Adipocyte (in vitro differentiated cells): ENCODE data around the gene RUNX1.

Source experiments
- DNase-seq: peaks from one replicate; pipeline ENCODE4 v3.0.0-alpha.2; 2015; ENCODE audit warnings: low read depth
- H3K27me3 ChIP-seq: replicated peaks from 2 replicates; pipeline ENCODE4 v1.7.0; 2013; ENCODE audit warnings: mild to moderate bottlenecking, low read length, moderate library complexity; ENCODE audit not compliant: control insufficient read depth, insufficient read depth
- H3K36me3 ChIP-seq: 2 replicates; pipeline ENCODE4 v1.7.0; 2013; ENCODE audit warnings: low read length, mild to moderate bottlenecking, moderate library complexity; ENCODE audit not compliant: control insufficient read depth, insufficient read depth, severe bottlenecking
- H3K4me1 ChIP-seq: 2 replicates; pipeline ENCODE4 v1.7.0; 2013; ENCODE audit warnings: mild to moderate bottlenecking, low read length, moderate library complexity; ENCODE audit not compliant: control insufficient read depth, insufficient read depth
- H3K4me3 ChIP-seq: 2 replicates; pipeline ENCODE4 v1.7.0; 2013; ENCODE audit warnings: mild to moderate bottlenecking, low read length, moderate library complexity
- H3K9ac ChIP-seq: 2 replicates; pipeline ENCODE4 v1.7.0; 2013; ENCODE audit warnings: mild to moderate bottlenecking, low read length, moderate library complexity
- H3K9me3 ChIP-seq: 2 replicates; pipeline ENCODE4 v1.7.0; 2013; ENCODE audit warnings: mild to moderate bottlenecking, low read length, moderate library complexity; ENCODE audit not compliant: control insufficient read depth

Gene RUNX1

DNA sequence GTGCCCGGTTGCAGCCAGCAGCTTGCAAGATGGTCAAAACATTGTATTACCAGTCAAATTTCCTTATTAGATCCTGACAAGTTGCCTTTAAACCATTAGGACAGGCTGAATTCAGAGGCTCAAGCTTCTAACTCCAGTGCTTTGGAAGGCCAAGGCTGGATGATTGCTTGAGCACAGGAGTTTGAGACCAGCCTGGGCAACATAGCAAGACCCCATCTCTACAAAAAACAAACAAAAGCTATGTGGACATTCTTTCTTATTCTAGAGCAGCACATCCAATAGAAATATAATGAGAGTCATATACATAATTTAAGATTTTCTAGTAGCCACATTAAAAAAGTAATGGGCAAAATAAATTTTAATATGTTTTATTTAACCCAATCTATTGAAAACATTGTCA lies 149.3 kb downstream of the RUNX1 start:
- H3K9ac ChIP-seq, result no peak overlapping the region
- DNase-seq, result no peak
- H3K9me3 ChIP-seq, result peaks cover 12% of the 10 kb centered on the region
- no peaks in the 10 kb centered on the region for H3K36me3 ChIP-seq
- no peaks in the 10 kb centered on the region for H3K27me3 ChIP-seq
- no peak overlapping the region for H3K4me3 ChIP-seq
- H3K4me1 ChIP-seq, result no peaks in the 10 kb centered on the region

DNA sequence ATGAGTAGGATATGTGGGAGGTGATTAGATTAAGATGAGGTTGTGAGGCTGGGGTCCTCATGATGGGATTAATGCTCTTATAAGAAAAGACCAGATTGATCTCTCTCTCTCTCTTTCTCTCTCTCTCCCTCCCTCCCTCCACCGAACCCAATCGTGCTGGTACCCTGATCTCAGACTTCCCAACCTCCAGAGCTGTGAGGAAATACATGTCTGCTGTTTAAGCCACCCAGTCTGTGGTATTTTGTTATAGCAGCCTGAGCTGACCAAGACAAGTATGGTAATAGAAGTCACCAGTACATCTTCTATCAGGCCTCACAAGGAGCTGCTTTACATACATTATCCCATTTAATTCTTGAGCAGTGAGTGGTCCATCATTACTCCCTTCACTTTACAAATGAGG lies 149.8 kb downstream of the RUNX1 start:
- Histone ChIP-seq H3K9me3 (peaks cover 12% of the 10 kb centered on the region), H3K27me3 (no peaks in the 10 kb centered on the region), H3K4me3 (no peak overlapping the region), H3K9ac (no peak overlapping the region), H3K36me3 (no peaks in the 10 kb centered on the region), H3K4me1 (no peaks in the 10 kb centered on the region)
- no peak for DNase-seq

DNA sequence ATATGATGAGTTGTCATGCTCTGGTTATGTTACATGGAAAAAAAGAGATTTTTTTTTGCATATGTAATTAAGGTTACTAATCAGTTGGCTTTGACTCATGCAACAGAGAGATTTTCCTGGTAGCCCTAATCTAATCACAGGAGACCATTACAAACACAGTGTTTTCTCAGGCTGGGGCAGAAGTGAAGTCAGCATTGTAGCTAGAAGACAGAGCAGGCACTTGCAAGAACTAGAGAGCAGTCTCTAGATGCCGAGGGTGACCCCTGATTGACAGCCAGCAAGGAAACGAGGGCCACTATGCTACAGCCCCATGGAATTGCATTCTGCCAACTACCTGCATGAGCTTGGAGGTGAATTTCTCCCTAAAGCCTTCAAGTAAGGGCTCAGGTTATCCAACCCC lies 151.3 kb downstream of the RUNX1 start:
- H3K4me1 ChIP-seq, result no peaks in the 10 kb centered on the region
- H3K27me3 ChIP-seq, result no peaks in the 10 kb centered on the region
- H3K9me3 ChIP-seq, result peaks cover 12% of the 10 kb centered on the region
- no peak overlapping the region for H3K4me3 ChIP-seq
- DNase-seq, result no peak
- H3K36me3 ChIP-seq, result no peaks in the 10 kb centered on the region
- no peak overlapping the region for H3K9ac ChIP-seq

DNA sequence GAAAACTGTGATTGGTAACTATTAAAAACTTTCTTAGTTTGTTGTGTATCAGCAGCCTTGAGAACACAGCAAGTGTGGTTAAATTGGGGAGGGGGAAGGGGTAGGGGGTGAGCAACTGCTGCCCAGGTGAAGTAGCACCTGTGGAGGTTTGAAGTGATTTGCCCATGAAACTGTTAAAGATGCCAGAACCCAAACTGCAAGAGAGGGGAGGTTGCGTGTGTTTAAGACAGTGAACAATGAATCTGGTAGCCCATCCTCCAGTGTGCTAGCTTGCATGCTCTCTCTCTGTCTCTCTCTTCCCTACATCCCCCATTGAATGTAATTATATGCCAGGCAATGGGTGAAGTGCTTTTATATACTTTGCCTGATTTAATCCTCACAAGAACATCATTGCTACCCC lies 154.7 kb downstream of the RUNX1 start:
- Histone ChIP-seq H3K4me3 (no peak overlapping the region), H3K36me3 (no peaks in the 10 kb centered on the region), H3K9me3 (peaks cover 12% of the 10 kb centered on the region), H3K4me1 (peaks cover 12% of the 10 kb centered on the region), H3K9ac (no peak overlapping the region), H3K27me3 (no peaks in the 10 kb centered on the region)
- DNase-seq, result no peak

DNA sequence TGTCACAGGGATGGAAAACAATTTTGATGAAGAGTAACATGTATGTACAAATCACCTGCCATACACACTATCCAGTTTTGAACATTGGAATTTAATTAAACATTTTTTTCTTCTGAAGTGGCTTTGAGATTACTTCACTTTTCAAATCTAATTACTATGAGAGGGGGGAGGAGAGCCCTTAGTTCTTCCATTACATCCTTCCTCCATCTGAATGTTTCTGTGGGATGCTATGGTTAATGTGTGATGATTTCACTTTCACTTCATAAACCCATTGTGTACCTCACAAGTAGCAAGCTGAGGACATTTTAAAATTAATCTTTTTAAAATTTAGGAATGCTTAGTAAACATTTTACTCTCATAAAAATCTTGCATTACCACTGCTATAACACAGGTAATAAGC lies 156.9 kb downstream of the RUNX1 start:
- peak; percentile 62 for DNase-seq
- Histone ChIP-seq H3K4me3 (peak overlapping the region; percentile 97), H3K4me1 (peaks cover 12% of the 10 kb centered on the region), H3K9ac (peak overlapping the region; percentile 100), H3K9me3 (peaks cover 4% of the 10 kb centered on the region), H3K36me3 (no peaks in the 10 kb centered on the region), H3K27me3 (no peaks in the 10 kb centered on the region)

GRCh38 chr21:34891613-34891943 lies 157.5 kb downstream of the RUNX1 start:
- Histone ChIP-seq H3K9me3 (no peaks in the 10 kb centered on the region), H3K27me3 (no peaks in the 10 kb centered on the region), H3K4me3 (peak overlapping the region; percentile 97), H3K36me3 (no peaks in the 10 kb centered on the region), H3K4me1 (peaks cover 12% of the 10 kb centered on the region), H3K9ac (peak overlapping the region; percentile 100)
- DNase-seq, result no peak

DNA sequence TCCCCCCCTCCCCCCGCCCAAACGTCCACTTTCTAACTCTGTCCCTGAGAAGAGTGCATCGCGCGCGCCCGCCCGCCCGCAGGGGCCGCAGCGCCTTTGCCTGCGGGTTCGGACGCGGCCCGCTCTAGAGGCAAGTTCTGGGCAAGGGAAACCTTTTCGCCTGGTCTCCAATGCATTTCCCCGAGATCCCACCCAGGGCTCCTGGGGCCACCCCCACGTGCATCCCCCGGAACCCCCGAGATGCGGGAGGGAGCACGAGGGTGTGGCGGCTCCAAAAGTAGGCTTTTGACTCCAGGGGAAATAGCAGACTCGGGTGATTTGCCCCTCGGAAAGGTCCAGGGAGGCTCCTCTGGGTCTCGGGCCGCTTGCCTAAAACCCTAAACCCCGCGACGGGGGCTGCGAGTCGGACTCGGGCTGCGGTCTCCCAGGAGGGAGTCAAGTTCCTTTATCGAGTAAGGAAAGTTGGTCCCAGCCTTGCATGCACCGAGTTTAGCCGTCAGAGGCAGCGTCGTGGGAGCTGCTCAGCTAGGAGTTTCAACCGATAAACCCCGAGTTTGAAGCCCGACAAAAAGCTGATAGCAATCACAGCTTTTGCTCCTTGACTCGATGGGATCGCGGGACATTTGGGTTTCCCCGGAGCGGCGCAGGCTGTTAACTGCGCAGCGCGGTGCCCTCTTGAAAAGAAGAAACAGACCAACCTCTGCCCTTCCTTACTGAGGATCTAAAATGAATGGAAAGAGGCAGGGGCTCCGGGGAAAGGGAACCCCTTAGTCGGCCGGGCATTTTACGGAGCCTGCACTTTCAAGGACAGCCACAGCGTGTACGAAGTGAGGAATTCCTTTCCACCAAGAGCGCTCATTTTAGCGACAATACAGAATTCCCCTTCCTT lies 158.1 kb downstream of the RUNX1 start:
- Histone ChIP-seq H3K36me3 (no peaks in the 10 kb centered on the region), H3K4me3 (peak overlapping the region; percentile 97), H3K27me3 (no peaks in the 10 kb centered on the region), H3K9ac (peak overlapping the region; percentile 100), H3K4me1 (peaks cover 12% of the 10 kb centered on the region), H3K9me3 (no peaks in the 10 kb centered on the region)
- peak; percentile 77 for DNase-seq

DNA sequence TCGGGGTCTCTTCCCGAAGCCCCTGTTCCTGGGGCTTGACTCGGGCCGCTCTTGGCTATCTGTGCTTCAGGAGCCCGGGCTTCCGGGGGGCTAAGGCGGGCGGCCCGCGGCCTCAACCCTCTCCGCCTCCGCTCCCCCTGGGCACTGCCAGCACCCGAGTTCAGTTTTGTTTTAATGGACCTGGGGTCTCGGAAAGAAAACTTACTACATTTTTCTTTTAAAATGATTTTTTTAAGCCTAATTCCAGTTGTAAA lies 158.7 kb downstream of the RUNX1 start:
- peak overlapping the region; percentile 100 for H3K9ac ChIP-seq
- peak overlapping the region; percentile 97 for H3K4me3 ChIP-seq
- H3K27me3 ChIP-seq, result no peaks in the 10 kb centered on the region
- H3K4me1 ChIP-seq, result peaks cover 12% of the 10 kb centered on the region
- H3K9me3 ChIP-seq, result no peaks in the 10 kb centered on the region
- DNase-seq, result no peak
- no peaks in the 10 kb centered on the region for H3K36me3 ChIP-seq

DNA sequence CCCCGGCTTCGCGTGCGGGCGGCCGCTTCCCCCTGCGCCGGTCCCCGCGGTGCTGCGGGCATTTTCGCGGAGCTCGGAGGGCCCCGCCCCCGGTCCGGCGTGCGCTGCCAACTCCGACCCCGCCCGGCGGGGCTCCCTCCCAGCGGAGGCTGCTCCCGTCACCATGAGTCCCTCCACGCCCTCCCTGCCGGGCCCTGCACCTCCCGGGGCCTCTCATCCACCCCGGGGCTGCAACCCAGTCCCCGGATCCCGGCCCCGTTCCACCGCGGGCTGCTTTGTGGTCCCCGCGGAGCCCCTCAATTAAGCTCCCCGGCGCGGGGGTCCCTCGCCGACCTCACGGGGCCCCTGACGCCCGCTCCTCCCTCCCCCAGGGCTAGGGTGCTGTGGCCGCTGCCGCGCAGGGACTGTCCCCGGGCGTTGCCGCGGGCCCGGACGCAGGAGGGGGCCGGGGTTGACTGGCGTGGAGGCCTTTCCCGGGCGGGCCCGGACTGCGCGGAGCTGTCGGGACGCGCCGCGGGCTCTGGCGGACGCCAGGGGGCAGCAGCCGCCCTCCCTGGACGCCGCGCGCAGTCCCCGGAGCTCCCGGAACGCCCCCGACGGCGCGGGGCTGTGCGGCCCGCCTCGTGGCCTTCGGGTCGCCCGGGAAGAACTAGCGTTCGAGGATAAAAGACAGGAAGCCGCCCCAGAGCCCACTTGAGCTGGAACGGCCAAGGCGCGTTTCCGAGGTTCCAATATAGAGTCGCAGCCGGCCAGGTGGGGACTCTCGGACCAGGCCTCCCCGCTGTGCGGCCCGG lies 159.2 kb downstream of the RUNX1 start:
- H3K4me3 ChIP-seq, result peak overlapping the region; percentile 97
- no peaks in the 10 kb centered on the region for H3K9me3 ChIP-seq
- H3K9ac ChIP-seq, result peak overlapping the region; percentile 100
- H3K4me1 ChIP-seq, result peaks cover 12% of the 10 kb centered on the region
- no peaks in the 10 kb centered on the region for H3K27me3 ChIP-seq
- peak; percentile 95 for DNase-seq
- no peaks in the 10 kb centered on the region for H3K36me3 ChIP-seq

- Histone ChIP-seq H3K4me1 (peaks cover 12% of the 10 kb centered on the region), H3K27me3 (no peaks in the 10 kb centered on the region), H3K9ac (peak overlapping the region; percentile 100), H3K4me3 (peak overlapping the region; percentile 97), H3K9me3 (no peaks in the 10 kb centered on the region), H3K36me3 (peaks cover 5% of the 10 kb centered on the region)
- peak; percentile 78 for DNase-seq
These were observed 159.8 kb downstream of the RUNX1 start for GRCh38 chr21:34889320-34889675.

DNA sequence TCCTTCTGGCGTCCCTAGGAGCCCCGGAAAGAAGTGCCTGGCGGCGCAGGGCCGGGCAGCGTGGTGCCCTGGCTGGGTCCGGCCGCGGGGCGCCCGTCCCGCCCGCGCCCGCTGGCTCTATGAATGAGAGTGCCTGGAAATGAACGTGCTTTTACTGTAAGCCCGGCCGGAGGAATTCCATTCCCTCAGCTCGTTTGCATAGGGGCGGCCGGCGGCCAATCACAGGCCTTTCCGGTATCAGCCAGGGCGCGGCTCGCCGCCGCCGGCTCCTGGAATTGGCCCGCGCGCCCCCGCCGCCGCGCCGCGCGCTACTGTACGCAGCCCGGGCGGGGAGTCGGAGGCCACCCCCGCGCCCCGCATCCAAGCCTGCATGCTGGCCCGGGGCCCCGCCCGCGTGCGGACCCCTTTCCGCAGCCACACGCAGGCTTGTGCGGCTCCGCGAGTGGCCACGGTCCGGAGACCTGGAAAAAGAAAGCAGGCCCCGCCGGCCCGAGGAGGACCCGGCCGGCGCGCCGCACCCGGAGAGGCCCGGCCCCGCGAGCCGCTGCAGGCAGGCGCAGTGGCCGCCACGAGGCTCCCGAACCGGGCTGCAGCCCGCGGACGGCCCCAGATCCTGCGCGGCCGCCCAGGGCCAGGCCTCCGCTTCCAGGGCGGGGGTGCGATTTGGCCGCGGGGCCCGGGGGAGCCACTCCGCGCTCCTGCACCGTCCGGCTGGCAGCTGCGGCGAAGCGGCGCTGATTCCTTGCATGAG lies 160.4 kb downstream of the RUNX1 start:
- no peaks in the 10 kb centered on the region for H3K27me3 ChIP-seq
- H3K9me3 ChIP-seq, result no peaks in the 10 kb centered on the region
- peak overlapping the region; percentile 97 for H3K4me3 ChIP-seq
- peaks cover 11% of the 10 kb centered on the region for H3K36me3 ChIP-seq
- H3K4me1 ChIP-seq, result peaks cover 12% of the 10 kb centered on the region
- DNase-seq, result peak; percentile 98
- peak overlapping the region; percentile 100 for H3K9ac ChIP-seq
